ENCODE data around the gene MAP7. TPM values are rescaled to one million over a fixed set of nuclear protein-coding genes. Genes with fewer than 3 reads are reported as not detected.

Gene MAP7
- total RNA-seq, 3 donors from 2014 or later (not counting 1 experiment from before 2014, with no cell fraction given), result 0.14 to 0.68 (median 0.14) TPM

- 40% methylated on average over 1 of the region's 2 CpGs for WGBS (ENCODE audit: insufficient coverage)
- no peak overlapping the region for H3K27ac Mint-ChIP-seq
- Histone ChIP-seq H3K27ac (ENCODE audit: low read length) (no peak overlapping the region), H3K4me3 (ENCODE audit: low read length) (no peak overlapping the region), H3K36me3 (ENCODE audit: control insufficient read depth, insufficient read depth, low read length) (no peaks in the 10 kb centered on the region), H3K27me3 (ENCODE audit: control insufficient read depth, insufficient read depth, low read length) (no peaks in the 10 kb centered on the region), H3K9me3 (ENCODE audit: control insufficient read depth, insufficient read depth, low read length) (no peaks in the 10 kb centered on the region), H3K4me1 (ENCODE audit: control insufficient read depth, insufficient read depth, low read length) (no peaks in the 10 kb centered on the region)
- TF ChIP-seq CTCF (IDR thresholded peaks at IDR 0.05), result no peak
- ATAC-seq, result no peak
- intact Hi-C loops (cut with micrococcal nuclease), result no loop called here
- H3K4me3 Mint-ChIP-seq, result no peak overlapping the region
- peaks cover 18 to 39% of the 10 kb centered on the region in 2 donors for H3K27me3 Mint-ChIP-seq (ENCODE audit: low read depth in 2 of 2)
- H3K4me1 Mint-ChIP-seq, result peaks cover 6 to 9% of the 10 kb centered on the region in 2 donors
- DNase-seq, result no peak
- no peaks in the 10 kb centered on the region for H3K36me3 Mint-ChIP-seq
- H3K9me3 Mint-ChIP-seq, result no peaks in the 10 kb centered on the region
Observed at GRCh38 chr6:136524339-136524935, 25.8 kb downstream of the MAP7 start.

DNA sequence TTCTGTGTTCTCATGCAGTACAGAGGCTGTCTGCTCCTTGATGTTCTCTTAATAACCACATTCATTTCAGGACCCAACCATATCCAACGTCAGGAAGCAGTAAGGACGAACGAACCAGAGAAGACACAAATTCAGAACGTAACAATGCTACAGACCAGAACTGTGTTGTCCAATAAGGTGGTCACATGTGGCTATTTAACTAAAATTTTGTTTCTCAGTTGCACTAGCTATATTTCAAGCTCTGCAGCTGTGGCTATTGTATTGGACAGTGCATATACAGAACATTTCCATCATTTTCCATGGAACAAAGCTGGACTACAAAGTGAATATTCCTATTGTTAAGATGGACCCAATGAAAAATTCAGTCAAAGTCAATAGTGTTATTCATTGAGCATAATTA is 27.0 kb downstream of the MAP7 start:
- H3K27ac ChIP-seq (ENCODE audit: low read length), result no peak overlapping the region
- WGBS (ENCODE audit: insufficient coverage), result 94% methylated on average over 4 of the region's 4 CpGs
- intact Hi-C loops (cut with micrococcal nuclease), result no loop called here
- no peaks in the 10 kb centered on the region for H3K4me1 ChIP-seq (ENCODE audit: control insufficient read depth, insufficient read depth, low read length)
- H3K36me3 ChIP-seq (ENCODE audit: control insufficient read depth, insufficient read depth, low read length), result no peaks in the 10 kb centered on the region
- H3K9me3 ChIP-seq (ENCODE audit: control insufficient read depth, insufficient read depth, low read length), result no peaks in the 10 kb centered on the region
- Mint-ChIP-seq H3K4me3 (no peak overlapping the region), H3K27me3 (ENCODE audit: low read depth in 2 of 2) (peaks cover 18 to 43% of the 10 kb centered on the region in 2 donors), H3K27ac (no peak overlapping the region), H3K4me1 (peaks cover 6 to 9% of the 10 kb centered on the region in 2 donors), H3K36me3 (no peaks in the 10 kb centered on the region), H3K9me3 (no peaks in the 10 kb centered on the region)
- H3K27me3 ChIP-seq (ENCODE audit: control insufficient read depth, insufficient read depth, low read length), result no peaks in the 10 kb centered on the region
- no peak for TF ChIP-seq CTCF (IDR thresholded peaks at IDR 0.05)
- no peak for DNase-seq
- H3K4me3 ChIP-seq (ENCODE audit: low read length), result no peak overlapping the region
- no peak for ATAC-seq

DNA sequence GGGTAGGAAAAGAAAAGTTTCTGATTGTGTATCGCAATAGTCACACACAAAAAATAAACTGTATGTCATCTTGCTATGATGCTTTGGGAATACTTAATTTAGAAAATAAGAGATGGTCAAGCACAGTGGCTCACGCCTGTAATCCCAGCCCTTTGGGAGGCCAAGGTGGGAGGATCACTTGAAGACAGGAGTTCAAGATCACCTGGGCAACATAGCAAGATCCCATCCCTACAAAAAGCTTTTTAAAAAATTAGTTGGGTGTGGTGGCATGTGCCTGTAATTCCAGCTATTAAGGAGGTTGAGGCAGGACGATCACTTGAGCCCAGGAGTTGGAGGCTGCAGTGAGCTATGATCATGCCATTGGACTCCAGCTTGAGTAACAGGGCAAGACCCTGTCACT is 27.6 kb downstream of the MAP7 start:
- H3K27me3 Mint-ChIP-seq (ENCODE audit: low read depth in 2 of 2), result peaks cover 18 to 38% of the 10 kb centered on the region in 2 donors
- DNase-seq, result no peak
- intact Hi-C loops (cut with micrococcal nuclease), result no loop called here
- Histone ChIP-seq H3K4me3 (ENCODE audit: low read length) (no peak overlapping the region), H3K36me3 (ENCODE audit: control insufficient read depth, insufficient read depth, low read length) (no peaks in the 10 kb centered on the region), H3K9me3 (ENCODE audit: control insufficient read depth, insufficient read depth, low read length) (no peaks in the 10 kb centered on the region), H3K4me1 (ENCODE audit: control insufficient read depth, insufficient read depth, low read length) (no peaks in the 10 kb centered on the region), H3K27me3 (ENCODE audit: control insufficient read depth, insufficient read depth, low read length) (no peaks in the 10 kb centered on the region), H3K27ac (ENCODE audit: low read length) (no peak overlapping the region)
- TF ChIP-seq CTCF (IDR thresholded peaks at IDR 0.05), result no peak
- no peaks in the 10 kb centered on the region for H3K36me3 Mint-ChIP-seq
- no peak overlapping the region for H3K4me3 Mint-ChIP-seq
- peaks cover 6 to 9% of the 10 kb centered on the region in 2 donors for H3K4me1 Mint-ChIP-seq
- H3K9me3 Mint-ChIP-seq, result no peaks in the 10 kb centered on the region
- no peak overlapping the region for H3K27ac Mint-ChIP-seq
- 90% methylated on average over 3 of the region's 3 CpGs for WGBS (ENCODE audit: insufficient coverage)
- no peak for ATAC-seq

DNA sequence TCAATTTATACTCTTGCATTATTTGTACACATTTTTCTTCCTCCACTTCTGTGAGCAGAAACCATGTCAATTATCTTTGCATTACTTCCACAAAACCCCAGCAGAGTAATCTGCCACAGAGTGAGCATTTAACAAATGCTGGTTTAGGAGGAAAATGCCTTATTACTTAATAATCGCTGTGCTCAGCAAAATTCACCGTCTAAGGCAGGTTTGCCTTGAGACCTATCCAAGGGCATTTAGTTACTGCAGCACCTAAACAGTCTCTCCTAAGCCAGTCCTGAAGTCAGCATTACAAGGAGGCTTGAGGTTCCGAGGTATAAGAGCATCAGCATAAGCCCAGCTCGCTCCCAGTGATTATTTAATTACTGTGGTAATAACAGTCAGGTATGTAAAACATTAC is 28.3 kb downstream of the MAP7 start:
- Histone ChIP-seq H3K36me3 (ENCODE audit: control insufficient read depth, insufficient read depth, low read length) (no peaks in the 10 kb centered on the region), H3K27me3 (ENCODE audit: control insufficient read depth, insufficient read depth, low read length) (no peaks in the 10 kb centered on the region), H3K9me3 (ENCODE audit: control insufficient read depth, insufficient read depth, low read length) (no peaks in the 10 kb centered on the region), H3K4me3 (ENCODE audit: low read length) (no peak overlapping the region), H3K4me1 (ENCODE audit: control insufficient read depth, insufficient read depth, low read length) (no peaks in the 10 kb centered on the region), H3K27ac (ENCODE audit: low read length) (no peak overlapping the region)
- WGBS (ENCODE audit: insufficient coverage), result 91% methylated on average over 2 of the region's 4 CpGs
- Mint-ChIP-seq H3K4me3 (no peak overlapping the region), H3K27me3 (ENCODE audit: low read depth in 2 of 2) (peaks cover 14 to 31% of the 10 kb centered on the region in 2 donors), H3K36me3 (no peaks in the 10 kb centered on the region), H3K4me1 (peaks cover 6 to 9% of the 10 kb centered on the region in 2 donors), H3K9me3 (no peaks in the 10 kb centered on the region), H3K27ac (no peak overlapping the region)
- intact Hi-C loops (cut with micrococcal nuclease), result no loop called here
- DNase-seq, result no peak
- no peak for ATAC-seq
- TF ChIP-seq CTCF (IDR thresholded peaks at IDR 0.05), result no peak

Measured in natural killer cell (primary cell).